ENCODE results near the gene SMAP1. TPM values are rescaled to one million over a fixed set of nuclear protein-coding genes. Genes with fewer than 3 reads are reported as not detected.

The SMAP1 gene
- total RNA-seq, 1 donor from 2014 or later, result 40.4 TPM

DNA sequence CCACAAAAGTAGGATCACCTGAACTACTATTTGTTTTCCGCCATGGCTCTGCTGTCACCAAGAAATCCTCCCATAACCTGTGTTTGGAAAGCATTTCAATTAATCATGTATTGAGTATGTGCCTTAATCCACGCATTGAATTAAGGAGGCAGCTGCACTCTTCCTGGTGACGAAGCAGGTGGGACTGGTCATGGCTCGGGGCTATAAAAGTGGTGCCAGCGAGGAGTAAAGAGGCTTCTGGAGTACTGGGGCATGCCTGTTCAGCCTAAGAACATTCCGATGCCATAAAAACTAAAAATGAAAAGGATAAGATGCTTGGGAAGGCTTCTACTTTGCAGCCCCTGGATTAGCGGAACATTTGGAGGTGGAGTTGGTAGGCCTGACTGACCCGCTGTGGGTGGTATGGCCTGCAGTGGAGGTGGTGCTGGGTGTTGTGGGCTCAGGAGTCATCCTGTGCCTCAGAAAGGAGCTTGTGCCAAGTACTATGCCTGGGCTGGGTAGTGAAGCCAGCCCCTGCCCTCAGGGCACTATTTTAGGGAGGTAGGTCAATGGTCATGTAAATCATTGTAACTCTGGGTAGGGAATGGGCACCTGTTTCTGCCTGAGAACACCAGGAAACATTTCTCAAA, 178.6 kb downstream of the SMAP1 start:
- Mint-ChIP-seq H3K27ac (ENCODE audit: unreplicated experiment) (no peak overlapping the region), H3K4me1 (ENCODE audit: unreplicated experiment) (no peaks in the 10 kb centered on the region), H3K27me3 (ENCODE audit: unreplicated experiment) (peaks cover 2% of the 10 kb centered on the region), H3K36me3 (ENCODE audit: low read depth, unreplicated experiment) (no peaks in the 10 kb centered on the region), H3K4me3 (ENCODE audit: unreplicated experiment) (no peak overlapping the region), H3K9me3 (ENCODE audit: unreplicated experiment) (no peaks in the 10 kb centered on the region)
- DNase-seq (ENCODE audit: low spot score), result no peak
- TF ChIP-seq CTCF (IDR thresholded peaks at IDR 0.05; ENCODE audit: unreplicated experiment), result no peak

DNA sequence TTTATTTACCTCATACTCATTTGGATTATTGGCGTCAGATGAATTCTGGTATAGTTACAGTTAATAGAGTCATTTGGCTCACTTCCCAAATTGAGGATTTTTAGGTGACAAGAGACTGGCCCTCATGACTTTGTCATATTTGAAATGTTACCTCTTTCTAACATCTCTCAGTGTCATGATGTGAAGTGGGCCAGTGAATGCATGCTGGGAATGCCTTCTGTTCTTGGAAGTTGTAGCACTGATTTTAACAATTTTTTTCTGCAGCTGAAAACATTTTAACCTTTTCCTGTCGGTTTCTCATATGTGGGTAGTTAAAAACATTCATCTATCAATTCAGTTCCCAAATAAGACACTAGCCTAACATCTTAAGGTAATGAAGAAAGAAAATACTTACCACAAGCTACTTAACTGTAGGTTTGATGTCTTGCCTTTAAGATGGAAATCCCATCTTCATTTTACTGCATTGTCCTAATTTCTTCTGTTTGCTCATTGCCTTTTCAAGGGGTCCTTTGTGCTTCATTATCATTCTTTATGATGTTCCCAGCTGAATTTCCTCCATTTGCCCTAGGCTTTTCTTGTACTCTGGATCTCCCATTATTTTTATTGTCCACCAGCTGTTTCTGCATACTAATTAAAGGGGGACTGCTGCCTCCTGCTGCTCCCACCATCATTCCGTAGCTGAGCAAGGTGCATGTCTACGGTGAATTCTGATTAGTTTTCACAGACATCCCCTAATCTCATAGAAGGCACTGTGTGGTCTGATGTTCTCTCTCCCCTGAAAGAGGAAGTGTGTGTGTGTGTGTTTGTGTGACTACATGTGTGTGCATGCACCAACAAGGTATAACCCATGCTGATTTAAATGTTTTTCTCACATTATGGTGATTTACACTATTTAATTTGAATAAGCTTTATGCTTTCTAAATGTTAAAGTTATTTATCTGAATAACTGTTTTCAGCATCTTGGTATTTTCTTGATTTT, 179.7 kb downstream of the SMAP1 start:
- TF ChIP-seq CTCF (IDR thresholded peaks at IDR 0.05; ENCODE audit: unreplicated experiment), result no peak
- Mint-ChIP-seq H3K9me3 (ENCODE audit: unreplicated experiment) (no peaks in the 10 kb centered on the region), H3K4me1 (ENCODE audit: unreplicated experiment) (no peaks in the 10 kb centered on the region), H3K27me3 (ENCODE audit: unreplicated experiment) (no peaks in the 10 kb centered on the region), H3K4me3 (ENCODE audit: unreplicated experiment) (no peak overlapping the region), H3K36me3 (ENCODE audit: low read depth, unreplicated experiment) (no peaks in the 10 kb centered on the region), H3K27ac (ENCODE audit: unreplicated experiment) (no peak overlapping the region)
- DNase-seq (ENCODE audit: low spot score), result no peak

- H3K9me3 Mint-ChIP-seq (ENCODE audit: unreplicated experiment), result no peaks in the 10 kb centered on the region
- H3K36me3 Mint-ChIP-seq (ENCODE audit: low read depth, unreplicated experiment), result no peaks in the 10 kb centered on the region
- no peak overlapping the region for H3K27ac Mint-ChIP-seq (ENCODE audit: unreplicated experiment)
- DNase-seq (ENCODE audit: low spot score), result no peak
- H3K4me3 Mint-ChIP-seq (ENCODE audit: unreplicated experiment), result no peak overlapping the region
- H3K4me1 Mint-ChIP-seq (ENCODE audit: unreplicated experiment), result no peaks in the 10 kb centered on the region
- H3K27me3 Mint-ChIP-seq (ENCODE audit: unreplicated experiment), result no peaks in the 10 kb centered on the region
- TF ChIP-seq CTCF (IDR thresholded peaks at IDR 0.05; ENCODE audit: unreplicated experiment), result no peak
Measured at GRCh38 chr6:70849348-70850069, 181.8 kb downstream of the SMAP1 start.

DNA sequence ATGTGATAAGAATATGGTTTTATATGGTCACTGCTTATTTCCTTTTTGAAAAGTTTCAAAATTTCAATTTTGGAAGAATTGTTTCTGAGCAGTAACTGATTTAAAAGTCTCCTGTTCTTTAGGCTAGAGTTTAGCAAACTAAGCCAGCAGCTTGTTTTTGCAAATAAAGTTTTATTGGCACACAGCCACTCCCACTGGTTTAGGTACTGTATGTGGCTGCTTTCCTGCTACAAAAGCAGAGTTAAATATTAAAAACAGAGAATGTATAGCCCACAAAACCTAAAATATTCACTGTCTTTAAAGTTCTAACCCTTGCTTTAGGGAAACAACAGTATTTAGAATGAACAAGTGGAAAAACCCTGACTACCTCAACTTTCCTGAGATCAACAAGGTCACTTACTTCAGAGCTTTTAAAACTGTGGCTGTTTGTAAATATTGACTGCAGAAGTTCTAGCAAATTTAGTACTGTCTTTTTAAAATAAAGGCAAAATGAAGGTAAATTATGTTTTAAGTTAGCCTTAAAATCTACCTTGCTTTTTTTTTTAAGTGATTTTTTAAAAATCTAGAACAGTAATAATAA, 185.1 kb downstream of the SMAP1 start:
- no peak for TF ChIP-seq CTCF (IDR thresholded peaks at IDR 0.05; ENCODE audit: unreplicated experiment)
- H3K4me3 Mint-ChIP-seq (ENCODE audit: unreplicated experiment), result no peak overlapping the region

More for the DNA sequence above, 185.1 kb downstream of the SMAP1 start:
- H3K27me3 Mint-ChIP-seq (ENCODE audit: unreplicated experiment), result no peaks in the 10 kb centered on the region
- no peak overlapping the region for H3K27ac Mint-ChIP-seq (ENCODE audit: unreplicated experiment)
- no peaks in the 10 kb centered on the region for H3K36me3 Mint-ChIP-seq (ENCODE audit: low read depth, unreplicated experiment)
- no peaks in the 10 kb centered on the region for H3K9me3 Mint-ChIP-seq (ENCODE audit: unreplicated experiment)
- H3K4me1 Mint-ChIP-seq (ENCODE audit: unreplicated experiment), result no peaks in the 10 kb centered on the region
- no peak for DNase-seq (ENCODE audit: low spot score)
